PC-9 (cell line): Measurements from ENCODE around the gene GATA2.

Source experiments
- CTCF ChIP-seq: fragments of 200-600 bp; sonication (generic); conservative IDR thresholded peaks from 2 replicates; pipeline ENCODE4 v1.6.1; 2017; ENCODE audit warnings: mixed run types, antibody characterized with exemption, mild to moderate bottlenecking, moderate library complexity
- EZH2 ChIP-seq: fragments of 200-600 bp; sonication (generic); IDR thresholded peaks from 2 replicates; pipeline ENCODE4 v1.8.0; 2017; ENCODE audit warnings: antibody characterized with exemption, low read depth

DNA sequence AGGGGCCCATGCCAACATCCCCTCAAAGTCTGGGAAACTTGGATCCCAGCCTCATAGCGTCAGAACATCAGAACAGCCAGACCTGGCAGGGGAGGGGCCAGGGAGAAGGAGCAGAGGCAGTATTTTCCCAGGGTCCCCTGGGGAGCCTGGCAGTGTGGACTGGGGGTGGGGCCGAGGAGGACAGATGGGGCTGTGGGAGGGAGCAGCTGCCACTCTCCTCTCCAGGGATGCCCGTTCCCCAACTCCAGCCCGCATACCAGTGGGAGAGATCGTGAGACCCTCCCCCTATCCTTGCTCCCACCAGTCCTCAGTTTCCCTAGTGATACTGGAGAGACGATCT lies 19.9 kb downstream of the GATA2 start:
- TF ChIP-seq CTCF (no peak), EZH2 (no peak)
